ENCODE results near the gene TRAPPC2.
"Not testable (repeated sequence)": the region's sequence is repeated elsewhere in the genome, so short reads cannot be mapped to it uniquely, and the experiment has no call there.

TRAPPC2 gene

DNA sequence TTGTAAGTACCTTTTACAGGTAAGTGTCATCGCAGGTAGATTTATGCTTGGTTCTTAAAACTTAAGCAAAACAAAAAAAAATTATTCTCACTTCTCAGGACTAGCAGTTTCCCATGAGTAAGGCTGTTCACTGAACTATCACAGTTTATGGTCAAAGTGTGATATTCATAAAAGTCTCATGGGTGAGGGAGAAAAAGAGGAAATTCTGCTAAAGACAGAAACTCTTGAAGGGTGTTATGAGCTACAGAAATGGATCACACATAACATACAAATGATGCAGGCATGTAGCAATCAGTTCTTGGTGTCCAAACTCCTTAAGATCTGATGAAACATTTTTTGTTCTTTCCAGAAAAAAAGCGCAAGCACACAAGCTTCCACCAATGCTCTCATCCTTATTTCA, 37.0 kb downstream of the TRAPPC2 start:
- no peak for DNase-seq

DNA sequence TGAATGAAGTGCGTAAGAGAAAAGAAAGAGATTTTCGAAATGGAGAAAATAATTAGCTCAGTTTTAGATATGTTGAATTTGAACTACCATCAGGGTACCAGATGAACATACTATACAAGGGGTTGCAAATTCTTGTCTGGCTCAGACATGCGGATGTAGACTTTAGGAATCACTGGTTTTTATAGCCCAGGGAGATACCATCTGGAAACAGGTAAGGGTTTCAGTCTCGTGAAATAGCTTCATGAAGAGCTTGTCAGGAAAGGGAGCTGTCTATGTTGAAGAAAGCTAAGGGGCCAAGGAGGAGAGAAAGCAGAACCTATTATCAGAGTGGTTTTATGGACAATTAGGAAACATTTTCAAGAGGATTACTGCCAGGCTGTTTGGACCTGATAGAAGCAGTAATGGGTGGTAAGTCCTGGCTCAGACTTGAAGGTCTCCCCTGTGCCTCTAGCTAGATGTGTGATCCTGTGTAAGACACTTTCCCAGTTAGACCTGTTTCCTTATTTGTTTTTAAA, 38.8 kb downstream of the TRAPPC2 start:
- no peak for DNase-seq

DNA sequence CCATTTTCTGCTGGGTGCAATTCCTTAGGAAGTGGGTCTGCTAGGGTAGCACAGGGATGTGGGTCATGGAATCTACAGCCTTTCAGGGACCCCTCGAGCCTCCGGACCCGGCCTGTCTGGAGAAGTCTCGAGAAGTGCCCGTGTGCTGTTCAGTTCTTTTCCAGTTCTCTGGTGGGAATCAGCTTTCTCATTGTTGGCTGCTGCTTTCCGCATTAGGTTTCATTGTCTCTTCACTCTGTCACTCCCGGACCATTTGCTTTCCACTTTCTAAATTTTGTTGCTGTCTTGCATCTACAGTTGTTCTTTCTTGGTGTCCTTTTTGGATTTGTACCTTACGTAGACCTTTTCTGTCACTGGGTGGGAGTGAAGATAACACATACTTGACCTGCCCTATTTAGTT, 39.4 kb downstream of the TRAPPC2 start:
- no peak for DNase-seq

DNA sequence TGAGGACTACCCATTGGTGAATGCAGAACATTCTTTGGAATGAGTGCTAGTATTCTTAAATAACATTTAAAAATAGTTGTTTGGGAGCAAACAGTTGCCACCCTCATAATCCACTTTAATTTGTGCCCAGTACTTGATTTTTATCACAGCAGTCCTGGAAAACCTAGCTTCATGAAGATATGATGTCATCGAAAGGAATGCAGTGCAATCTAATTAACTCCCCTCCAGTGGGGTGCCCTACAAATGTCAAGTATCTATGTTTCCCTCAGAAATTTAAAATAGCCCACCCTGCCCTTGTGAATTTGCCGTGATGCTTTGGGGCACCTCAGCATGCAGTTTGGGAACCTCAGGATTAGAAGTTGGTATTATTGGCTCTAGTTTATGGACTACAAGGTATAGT, 40.1 kb downstream of the TRAPPC2 start:
- no peak for DNase-seq

DNA sequence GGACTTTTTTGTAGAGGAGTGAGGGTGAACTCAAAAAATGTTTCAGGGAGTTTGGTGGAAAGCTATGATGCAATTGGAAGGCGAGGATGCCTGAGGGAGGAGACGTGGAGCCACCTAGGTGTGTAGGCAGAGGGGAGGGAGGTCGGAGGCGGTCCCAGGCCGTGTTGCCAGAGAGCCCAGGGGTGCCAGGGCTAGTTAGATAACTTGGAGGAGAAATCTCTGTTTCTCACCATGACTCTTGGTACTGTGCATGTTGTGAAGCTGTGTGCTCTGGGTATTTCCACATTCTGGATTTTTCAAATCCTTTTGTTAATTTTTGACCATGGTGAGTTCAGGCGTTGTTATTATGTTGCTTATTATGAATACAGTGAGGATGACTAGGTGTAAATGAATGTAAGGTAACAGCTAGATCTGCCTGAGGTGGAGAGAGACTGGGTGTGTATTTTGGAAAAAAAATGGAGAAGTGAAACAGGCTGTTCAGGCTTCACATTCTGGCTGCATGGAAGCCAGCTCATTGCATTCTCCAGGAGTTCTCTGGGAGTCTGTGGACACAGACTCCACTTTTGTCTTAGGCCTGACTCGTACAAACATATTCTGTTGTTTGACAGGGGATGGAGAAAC, 41.0 kb downstream of the TRAPPC2 start:
- DNase-seq: no peak

DNA sequence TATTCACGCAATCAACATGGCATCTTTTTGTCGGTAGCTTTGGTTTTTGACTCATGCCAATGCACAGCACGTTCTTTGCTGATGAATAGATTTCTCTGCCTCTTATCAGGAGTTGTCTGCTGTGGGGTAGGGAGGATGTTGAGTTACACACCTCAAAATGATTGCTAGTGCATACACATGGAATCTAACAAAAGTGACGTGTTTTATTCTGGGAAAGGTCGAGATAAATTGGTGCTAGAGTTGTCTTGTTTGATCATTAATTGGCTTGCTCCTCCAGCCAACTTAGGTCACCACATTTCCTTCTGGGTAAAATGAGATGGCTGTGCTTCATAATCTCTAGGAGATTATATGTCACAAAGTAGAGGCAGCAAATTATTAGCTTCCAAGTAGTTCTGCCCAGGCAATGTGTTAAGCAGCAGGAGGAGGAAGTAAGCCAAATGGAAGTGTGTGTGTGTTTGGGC, 41.6 kb downstream of the TRAPPC2 start:
- no peak for DNase-seq

DNA sequence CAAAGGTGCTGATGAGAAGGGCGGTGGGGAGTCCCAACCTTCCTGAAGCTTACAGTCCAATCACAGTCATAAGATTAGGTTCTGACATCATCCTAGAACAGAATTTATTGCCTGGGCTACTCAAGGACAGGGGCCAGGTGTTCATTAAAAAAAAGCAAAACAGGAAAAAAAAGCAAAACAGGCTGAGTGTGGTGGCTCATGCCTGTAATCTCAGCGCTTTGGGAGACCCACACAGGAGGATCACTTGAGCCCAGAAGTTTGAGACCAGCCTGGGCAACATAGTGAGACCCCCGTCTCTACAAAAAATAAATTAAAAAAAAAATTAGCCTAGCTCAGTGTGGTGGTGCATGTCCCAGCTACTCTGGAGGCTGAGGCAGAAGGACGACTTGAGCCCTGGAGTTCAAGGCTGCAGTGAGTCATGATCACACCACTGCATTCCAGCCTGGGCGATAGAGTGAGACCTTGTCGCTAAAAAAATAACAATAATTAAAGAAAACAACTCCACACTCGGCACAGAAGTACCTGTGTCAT, 42.5 kb downstream of the TRAPPC2 start:
- DNase-seq: no peak

DNA sequence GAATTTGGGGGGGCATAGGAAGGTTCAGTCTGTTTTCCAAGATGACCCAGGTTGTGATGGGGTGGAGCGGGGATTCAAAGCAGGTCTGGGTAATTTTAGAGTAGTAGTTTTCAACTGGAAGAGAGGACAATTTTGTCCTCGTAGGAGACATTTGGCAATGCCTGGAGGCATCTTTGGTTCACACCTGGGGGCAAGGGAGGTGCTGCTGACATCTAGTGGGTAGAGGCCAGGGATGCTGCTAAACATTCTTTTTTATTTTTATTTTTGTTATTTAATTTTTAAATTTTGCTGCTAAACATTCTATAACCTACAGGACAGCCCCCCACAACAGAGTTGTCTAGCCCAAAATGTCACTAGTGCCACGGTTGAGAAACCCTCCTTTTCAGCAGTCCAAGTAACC, 43.6 kb downstream of the TRAPPC2 start:
- DNase-seq: no peak

DNA sequence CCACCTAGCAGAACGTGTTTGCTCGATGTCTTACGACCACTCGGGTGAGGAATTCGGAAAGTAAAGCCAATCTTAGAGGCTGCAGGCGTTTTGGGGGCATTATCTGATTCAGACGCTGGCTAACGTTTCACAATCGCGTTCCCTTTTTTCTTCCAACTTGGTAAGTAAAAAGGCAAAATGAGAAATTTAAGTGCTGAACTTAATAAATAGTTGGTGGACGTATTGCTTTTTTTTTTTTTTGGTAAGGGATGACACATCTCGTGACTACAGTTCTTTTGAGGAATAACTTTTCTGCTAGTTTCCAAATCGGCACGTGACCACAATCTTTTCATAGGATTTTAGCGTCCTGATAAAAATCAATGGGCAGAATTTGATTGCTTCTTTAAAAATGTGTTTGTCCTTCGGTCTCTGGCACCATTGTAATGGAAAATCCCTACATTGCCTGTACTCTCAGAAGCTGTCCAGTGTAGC, 44.6 kb downstream of the TRAPPC2 start:
- no peak for DNase-seq

DNA sequence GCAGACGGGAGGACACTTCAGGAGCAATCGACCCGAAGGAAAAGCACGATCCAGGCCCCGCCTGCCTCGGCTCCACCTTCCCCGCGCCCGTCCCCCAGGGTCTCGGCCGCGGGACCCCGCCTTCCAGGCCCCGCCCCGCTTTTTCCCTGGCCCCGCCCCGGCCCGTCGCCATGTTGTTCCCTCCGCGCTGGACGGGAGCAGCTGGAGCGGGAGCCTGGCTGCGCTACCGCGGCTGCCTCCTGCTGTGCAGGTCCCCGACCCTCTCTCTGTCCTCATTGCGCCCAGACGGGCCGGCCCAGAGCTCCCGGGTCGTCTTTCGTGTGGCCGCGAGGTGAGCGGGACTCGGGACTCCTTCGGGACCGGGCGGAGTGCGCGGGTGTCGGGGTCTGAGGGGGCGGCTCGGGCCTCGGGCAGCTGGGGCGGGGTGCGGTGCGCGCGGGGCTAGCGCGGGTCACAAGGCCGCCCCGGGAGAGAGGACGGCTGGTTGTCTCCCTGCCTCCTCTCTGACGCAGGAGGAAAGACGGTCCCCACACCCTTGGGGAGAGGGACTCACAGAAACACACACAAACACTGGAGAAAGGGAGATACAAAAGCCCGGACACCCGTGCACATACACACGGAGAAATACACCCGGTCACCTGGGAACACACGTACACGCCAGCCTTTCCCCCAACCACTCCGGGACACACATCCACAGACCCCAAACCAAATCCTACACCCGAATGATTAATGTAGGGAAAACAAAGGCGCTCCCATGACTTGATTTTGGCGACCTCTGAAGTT, 45.3 kb downstream of the TRAPPC2 start, which contains the start of gene RAB9A:
RAB9A (plus strand) TSS at position 171 of the 783 bp plus-strand sequence. CDS start 19,619 bp downstream, outside the sequence.
- peak; percentile 87 for DNase-seq

DNA sequence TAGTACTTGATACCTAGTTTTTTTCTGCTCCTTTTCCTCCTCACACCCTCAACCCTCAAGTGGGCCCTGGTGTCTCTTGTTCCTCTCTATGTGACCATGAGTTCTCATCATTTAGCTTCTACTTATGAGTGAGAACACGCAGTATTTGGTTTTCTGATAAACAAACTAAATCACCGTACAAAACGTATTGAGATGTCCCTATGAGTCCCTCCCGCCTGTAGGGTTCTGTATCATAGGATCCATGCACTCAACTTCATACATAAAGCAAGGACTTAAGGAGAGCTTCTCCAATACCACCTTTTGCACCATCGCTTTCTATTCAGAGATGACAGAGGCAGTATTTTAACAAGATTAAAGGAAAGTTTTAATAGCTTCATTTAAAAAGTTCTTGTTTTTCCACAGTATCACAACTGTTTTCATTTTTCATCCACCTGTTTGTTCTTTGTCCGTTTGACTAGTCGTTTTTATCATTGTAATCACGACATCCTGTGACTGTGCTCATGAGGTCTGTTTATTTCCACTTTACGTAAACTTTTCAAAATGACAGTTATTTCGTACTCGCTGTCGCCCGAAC, 45.9 kb downstream of the TRAPPC2 start:
- DNase-seq: no peak

DNA sequence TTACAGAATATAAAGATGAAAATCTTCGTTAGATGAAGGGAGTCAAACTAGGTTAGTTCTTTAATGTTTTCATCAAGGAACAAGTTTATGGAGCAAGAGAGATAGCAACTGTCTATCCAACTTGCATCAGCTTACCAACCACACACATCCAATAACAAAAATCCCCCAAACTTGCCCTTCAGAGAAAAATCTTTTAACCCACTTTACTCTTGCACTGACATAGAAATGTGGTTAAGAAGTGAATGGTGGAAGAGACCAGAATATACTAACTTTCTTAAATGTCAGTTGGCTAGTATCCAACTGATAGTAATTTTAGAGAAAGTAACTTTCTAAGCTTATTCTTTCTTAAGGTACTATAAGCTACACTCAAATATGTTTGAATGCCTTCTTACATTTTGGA, 47.2 kb downstream of the TRAPPC2 start:
- DNase-seq: no peak

DNA sequence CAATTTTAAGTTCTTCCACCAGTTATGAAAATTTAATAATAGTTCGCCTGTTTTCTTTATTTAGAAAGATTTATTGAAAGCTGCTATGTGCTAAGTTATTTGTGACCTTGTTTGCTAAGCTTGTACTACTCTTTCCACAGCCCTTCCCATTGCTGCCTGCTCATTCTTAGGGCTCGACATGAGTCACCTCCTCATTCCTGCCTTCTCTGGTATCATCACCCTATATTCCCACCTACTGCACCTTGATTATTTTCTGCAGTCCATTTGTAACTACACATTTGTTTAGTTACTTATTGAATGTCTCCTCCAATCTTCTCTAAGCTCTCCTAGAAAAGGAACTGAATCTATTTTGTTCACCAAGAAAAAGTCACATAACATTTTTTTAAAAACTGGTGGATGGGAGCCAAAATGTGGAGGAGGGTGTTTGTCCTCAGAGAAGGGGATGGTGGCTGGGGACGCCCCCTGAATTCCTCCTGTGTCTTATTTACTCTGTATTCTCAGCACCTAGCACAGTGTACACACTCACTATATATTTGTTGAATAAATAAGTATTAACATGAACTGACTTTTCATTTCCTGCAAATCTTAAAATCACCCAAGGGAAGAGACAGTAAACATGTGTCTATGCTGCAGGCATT, 49.2 kb downstream of the TRAPPC2 start:
- no peak for DNase-seq

DNA sequence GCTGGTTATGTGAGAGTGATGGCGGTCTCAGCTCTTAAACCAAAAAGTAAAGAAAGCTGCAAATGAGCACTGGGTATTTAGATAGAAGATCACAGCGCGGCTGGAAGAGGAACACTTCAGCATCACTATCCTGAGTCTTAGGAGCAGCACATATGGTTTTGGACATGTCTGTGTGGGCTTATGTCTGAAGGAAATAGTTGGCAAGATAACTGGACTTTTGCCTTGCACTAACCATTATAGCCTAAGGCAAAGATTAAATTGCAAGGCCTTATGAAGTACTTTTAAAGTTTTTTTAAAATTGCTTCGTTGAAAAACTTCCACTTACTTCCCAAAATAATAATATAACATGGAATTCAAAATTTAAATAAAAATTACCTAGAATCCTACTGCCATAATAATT, 50.1 kb downstream of the TRAPPC2 start:
- no peak for DNase-seq

DNA sequence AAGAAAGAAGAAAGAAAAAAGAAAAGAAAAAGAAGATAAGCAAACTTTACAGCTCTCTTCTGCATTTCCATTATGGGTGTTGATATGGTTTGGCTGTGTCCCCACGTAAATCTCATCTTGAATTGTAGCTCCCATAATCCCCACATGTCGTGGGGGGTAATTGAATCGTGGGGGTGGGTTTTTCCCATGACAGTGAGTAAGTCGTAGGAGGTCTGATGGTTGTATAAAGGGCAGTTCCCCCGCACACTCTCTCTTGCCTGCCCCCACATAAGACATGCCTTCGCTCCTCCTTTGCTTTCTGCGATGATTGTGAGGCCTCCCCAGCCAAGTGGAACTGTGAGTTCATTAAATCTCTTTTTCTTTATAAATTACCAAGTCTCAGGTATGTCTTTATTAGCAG, 52.8 kb downstream of the TRAPPC2 start:
- no peak for DNase-seq

DNA sequence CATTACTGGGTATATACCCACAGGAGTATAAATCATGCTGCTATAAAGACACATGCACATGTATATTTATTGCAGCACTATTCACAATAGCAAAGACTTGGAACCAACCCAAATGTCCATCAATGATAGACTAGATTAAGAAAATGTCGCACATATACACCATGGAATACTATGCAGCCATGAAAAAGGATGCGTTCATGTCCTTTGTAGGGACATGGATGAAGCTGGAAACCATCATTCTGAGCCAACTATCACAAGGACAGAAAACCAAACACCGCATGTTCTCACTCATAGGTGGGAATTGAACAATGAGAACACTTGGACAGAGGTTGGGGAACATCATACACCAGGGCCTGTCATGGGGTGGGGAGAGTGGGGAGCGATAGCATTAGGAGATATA, 54.7 kb downstream of the TRAPPC2 start:
- not testable (repeated sequence) for DNase-seq

DNA sequence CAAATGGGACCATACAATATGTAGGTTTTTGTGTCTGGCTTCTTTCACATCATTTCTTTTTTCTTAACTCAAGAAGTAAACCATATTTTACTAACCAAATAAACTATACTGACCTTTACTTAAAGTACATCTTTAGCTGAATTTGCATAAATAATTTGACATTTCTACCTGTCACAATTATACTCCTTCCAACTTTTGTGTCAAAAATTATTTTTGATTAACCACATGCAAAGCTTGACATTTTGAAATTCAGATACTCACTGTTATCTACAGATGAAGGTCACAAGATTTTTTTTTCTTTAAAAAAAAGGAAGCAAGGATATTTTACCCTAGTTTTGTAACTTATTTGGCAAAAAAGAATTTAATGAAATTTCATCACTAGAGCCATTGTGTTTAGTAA, 57.5 kb downstream of the TRAPPC2 start:
- DNase-seq: no peak

DNA sequence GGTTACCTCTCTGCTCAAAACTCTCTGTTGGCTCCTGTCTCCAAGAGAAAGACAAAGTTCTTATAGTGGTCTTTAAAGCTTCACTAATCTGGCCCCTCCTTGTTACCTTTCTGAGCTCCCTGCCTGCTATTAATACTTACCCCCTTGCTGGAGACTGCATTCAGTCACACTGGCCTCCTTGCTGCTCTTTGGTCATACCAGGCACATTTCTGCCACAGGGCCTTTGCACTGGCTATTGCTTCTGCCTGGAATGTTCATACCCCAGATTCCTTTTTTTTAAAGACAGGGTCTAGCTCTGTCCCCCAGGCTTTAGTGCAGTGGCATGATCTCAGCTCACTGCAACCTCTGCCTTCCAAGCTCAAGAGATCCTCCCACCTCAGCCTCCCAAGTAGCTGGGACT, 61.4 kb downstream of the TRAPPC2 start:
- no peak for DNase-seq

DNA sequence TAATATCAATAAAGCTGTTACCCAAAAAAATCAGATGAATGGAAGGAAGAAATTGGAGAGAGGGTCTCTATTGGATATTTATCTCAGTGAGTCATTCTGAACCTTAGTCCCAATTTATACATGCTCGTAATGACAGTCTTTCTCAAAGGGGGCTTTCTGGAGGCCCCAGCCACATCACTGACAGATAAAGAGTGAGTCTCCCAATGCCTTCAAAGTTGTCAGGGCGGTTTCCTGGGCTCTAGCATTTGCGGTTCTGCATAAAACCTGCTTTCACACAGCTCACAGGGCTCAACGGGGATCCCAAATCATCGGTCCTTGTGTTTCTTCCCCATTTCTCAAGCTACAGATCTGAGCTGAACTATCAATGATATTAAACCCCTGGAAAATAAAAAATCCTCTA, 64.2 kb downstream of the TRAPPC2 start:
- DNase-seq: no peak

DNA sequence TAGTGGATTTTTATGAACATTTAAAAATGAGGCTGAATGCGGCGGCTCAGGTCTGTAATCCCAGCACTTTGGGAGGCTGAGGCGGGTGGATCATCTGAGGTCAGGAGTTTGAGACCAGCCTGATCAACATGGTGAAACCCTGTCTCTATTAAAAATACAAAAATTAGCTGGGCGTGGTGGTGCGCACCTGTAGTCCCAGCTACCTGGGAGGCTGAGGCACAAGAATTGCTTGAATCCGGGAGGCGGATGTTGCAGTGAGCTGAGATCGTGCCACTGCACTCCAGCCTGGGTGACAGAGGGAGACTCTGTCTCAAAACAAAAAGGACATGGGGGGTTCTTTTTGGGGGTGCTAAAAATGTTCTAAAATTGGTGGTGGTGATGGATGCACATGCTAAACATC, 64.7 kb downstream of the TRAPPC2 start:
- peak; percentile 19 for DNase-seq

DNA sequence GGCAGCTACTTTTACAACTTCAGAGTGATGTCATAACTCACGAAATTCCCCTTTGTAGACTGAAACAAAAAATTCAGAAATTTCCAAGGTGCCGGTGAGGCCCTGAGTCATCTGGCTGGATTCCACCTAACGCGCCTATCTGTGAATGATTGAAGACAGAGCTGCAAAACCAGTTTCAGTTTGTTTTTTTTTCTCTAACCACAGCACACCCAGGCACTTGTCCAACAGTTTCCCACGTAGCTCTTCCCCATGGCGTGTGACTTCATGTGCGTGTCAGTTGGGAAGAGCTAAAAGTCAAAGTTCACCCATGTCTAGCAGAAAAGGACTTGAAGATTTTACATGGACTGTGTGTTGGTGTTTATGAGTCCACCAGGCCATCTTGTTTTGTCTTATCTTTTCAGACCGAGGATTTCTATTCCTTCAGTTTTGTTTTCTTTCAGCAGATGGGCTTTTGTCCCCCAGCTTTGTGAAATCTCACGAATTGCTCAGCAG, 65.1 kb downstream of the TRAPPC2 start:
- DNase-seq: peak; percentile 62

DNA sequence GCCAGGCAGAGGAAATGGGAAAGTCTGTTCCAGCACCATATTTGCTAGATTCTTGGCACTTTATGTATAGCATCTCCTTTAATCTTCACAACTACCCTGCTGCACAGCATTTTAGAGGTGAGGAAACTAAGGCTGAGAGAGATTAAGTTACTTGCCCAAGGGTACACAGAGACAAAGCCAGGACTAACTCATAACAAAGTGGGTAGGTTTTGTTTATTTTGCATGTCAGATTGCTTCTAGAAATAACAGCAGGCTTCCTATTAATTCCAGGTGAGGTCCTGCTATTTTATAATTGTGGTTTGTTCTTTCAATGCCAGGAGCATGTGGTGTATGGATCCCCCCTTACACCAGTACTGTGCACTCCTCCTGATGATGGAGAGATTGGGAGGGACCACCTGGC, 66.5 kb downstream of the TRAPPC2 start:
- DNase-seq: no peak

DNA sequence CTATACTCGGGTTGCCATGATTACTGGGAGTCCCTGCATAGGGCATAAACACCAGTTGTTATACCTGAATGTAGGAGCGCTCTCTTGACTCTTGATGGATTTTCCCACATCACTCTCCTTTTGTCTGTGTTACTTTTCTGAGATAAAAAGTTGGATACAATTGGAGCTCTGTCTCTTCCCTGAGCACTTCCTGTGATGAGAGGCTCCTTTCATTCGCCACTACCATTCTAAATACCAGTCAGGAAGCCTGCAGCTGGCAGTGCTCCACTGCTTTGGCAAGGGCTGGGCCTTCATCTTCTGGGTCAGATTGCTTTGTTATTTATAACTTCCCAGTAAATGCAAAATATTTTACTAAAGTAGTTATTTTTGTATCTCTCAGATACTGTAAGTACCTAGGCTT, 67.6 kb downstream of the TRAPPC2 start:
- DNase-seq: no peak

Measured in stimulated activated CD4-positive, alpha-beta T cell treated with anti-CD3 and anti-CD28 coated beads, Interleukin-15, amount 100 ng/mL, for 24 hours (primary cell).